Colonic mucosa (tissue), 4 donors: ENCODE measurements around the gene GFOD2. TPM values are rescaled to one million over a fixed set of nuclear protein-coding genes. Genes with fewer than 3 reads are reported as not detected.

Experiments
- DNase-seq: peaks from one replicate; pipeline ENCODE4 v3.0.0-alpha.2; 2020
- H3K27ac ChIP-seq: fragments of 200-600 bp; one replicate; pipeline ENCODE4 v1.8.0; 2021
- H3K27me3 ChIP-seq: fragments of 200-600 bp; one replicate; pipeline ENCODE4 v1.8.0; 2021
- H3K36me3 ChIP-seq: fragments of 200-600 bp; one replicate; pipeline ENCODE4 v1.8.0; 2021
- H3K4me1 ChIP-seq: fragments of 200-600 bp; one replicate; pipeline ENCODE4 v1.8.0; 2021; ENCODE audit warnings: mild to moderate bottlenecking
- H3K4me3 ChIP-seq: fragments of 200-600 bp; one replicate; pipeline ENCODE4 v1.8.0; 2021
- H3K9ac ChIP-seq, 2 donors: one replicate each; pipeline ENCODE4 v1.7.0; 2013; ENCODE audit warnings: control low read depth in 2 of 2, low read depth in 2 of 2, low read length in 2 of 2
- H3K9me3 ChIP-seq: fragments of 200-600 bp; one replicate; pipeline ENCODE4 v1.8.0; 2021
- intact Hi-C: fragments of 100-400 bp; cut with DNase I; formaldehyde crosslinking; loops from one replicate; pipeline ENCODE4 v1.14.1; 2022
- total RNA-seq, 2 donors: library from RNA; stranded (reverse); fragmentation: NEBNext Ultra II Directional in 1 of 2; extraction: Animal tissue kit (Norgen Biotek cat#: 25700) in 1 of 2; gene quantifications; one replicate each; pipeline ENCODE4 v1.2.1, GENCODE V29; 2021
- TF ChIP-seq, protein P1 (sequence below): fragments of 200-600 bp; IDR thresholded peaks from one replicate; pipeline ENCODE4 v1.8.0; 2022; ENCODE audit warnings: antibody characterized with exemption, mild to moderate bottlenecking
- donor health status: healthy.
- donor health status: DM: no; HTN: no; CAD: no.
- donor health status: DM: no; HTN: no; CAD: no.

Gene GFOD2
- total RNA-seq, 2 donors from 2014 or later: 22.1 to 33.8 TPM

GRCh38 chr16:67719778-67720144 lies 645 bp upstream of the GFOD2 start:
- Histone ChIP-seq H3K27ac (peak overlapping the region; percentile 66), H3K4me1 (peaks cover 14% of the 10 kb centered on the region), H3K9ac (peak overlapping the region; percentile 81 to 87), H3K9me3 (no peaks in the 10 kb centered on the region), H3K36me3 (no peaks in the 10 kb centered on the region), H3K27me3 (no peaks in the 10 kb centered on the region), H3K4me3 (peak overlapping the region; percentile 94)
- peak; percentile 52 for DNase-seq
- TF ChIP-seq, protein P1, sequence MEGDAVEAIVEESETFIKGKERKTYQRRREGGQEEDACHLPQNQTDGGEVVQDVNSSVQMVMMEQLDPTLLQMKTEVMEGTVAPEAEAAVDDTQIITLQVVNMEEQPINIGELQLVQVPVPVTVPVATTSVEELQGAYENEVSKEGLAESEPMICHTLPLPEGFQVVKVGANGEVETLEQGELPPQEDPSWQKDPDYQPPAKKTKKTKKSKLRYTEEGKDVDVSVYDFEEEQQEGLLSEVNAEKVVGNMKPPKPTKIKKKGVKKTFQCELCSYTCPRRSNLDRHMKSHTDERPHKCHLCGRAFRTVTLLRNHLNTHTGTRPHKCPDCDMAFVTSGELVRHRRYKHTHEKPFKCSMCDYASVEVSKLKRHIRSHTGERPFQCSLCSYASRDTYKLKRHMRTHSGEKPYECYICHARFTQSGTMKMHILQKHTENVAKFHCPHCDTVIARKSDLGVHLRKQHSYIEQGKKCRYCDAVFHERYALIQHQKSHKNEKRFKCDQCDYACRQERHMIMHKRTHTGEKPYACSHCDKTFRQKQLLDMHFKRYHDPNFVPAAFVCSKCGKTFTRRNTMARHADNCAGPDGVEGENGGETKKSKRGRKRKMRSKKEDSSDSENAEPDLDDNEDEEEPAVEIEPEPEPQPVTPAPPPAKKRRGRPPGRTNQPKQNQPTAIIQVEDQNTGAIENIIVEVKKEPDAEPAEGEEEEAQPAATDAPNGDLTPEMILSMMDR: no peak
- intact Hi-C loops: loop anchor here (5.0 kb wide), 1 partner anchor 42 kb away; no protein-coding TSS in a partner anchor

DNA sequence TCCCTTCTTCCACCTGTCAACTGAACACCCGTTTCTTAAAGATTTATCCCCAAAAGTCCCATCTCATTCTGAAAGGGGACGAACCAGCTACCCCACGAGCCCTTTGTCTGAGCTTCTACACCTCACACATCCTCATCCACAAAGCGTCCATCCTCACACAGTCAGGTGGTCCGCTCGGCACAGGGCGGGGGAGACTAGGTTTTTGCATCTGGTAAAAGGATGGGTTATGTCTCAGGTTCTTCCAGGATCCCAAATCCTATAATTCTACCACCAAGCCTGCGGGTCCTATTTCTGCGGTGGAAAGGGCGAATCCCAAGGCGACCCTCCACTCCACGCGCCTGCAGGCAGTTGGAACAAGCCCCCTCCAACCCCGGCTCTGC lies 458 bp downstream of the GFOD2 start:
- Histone ChIP-seq H3K27me3 (no peaks in the 10 kb centered on the region), H3K4me3 (peak overlapping the region; percentile 94), H3K36me3 (no peaks in the 10 kb centered on the region), H3K4me1 (peaks cover 14% of the 10 kb centered on the region), H3K27ac (peak overlapping the region; percentile 66), H3K9me3 (no peaks in the 10 kb centered on the region), H3K9ac (peak overlapping the region; percentile 75 to 87)
- peak; percentile 23 for DNase-seq
- intact Hi-C loops: loop anchor here (5.0 kb wide), 1 partner anchor 41 kb away; no protein-coding TSS in a partner anchor
- TF ChIP-seq, protein P1: no peak

DNA sequence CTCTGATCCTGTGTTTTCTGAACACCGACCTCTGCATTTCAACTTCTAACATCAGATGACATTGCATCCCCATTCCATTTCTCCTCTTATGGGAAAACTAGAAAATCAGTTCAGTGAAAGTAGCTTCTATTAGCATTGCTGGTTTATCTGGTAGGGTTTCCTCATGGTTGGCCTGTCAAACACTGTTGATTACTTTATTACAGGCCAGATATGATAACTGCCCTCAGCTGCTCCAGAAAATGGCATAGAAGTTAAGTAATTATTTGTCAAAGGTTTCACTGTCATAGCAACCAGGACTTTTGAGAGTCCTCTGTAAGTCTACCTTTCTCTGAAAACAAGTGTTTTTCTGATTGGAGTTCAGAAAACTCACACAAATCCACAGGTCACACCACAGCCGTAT lies 3.0 kb downstream of the GFOD2 start:
- no peak for DNase-seq

DNA sequence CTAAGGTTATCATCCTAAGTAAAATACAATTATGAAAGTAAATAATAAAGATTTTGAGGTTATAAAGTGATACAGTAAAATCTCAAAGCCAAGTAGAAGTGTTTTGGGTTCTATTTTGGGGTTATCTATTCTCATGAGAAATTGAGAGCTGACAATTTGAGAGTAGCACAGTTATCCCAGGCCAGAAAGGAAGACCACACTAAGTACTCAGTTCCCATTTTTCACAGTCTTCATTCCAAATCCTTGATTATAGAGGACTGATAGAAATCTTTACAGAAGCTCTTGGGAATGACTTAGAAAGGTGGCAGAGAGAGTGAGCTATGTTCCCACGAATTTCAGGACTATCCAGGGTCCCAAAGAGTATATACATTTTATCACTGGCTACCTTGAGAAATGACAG lies 4.6 kb downstream of the GFOD2 start:
- H3K4me3 ChIP-seq: no peak overlapping the region
- H3K4me1 ChIP-seq: peaks cover 14% of the 10 kb centered on the region
- DNase-seq: no peak
- intact Hi-C loops: no loop called here
- TF ChIP-seq, protein P1: no peak
- H3K27ac ChIP-seq: no peak overlapping the region
- H3K9me3 ChIP-seq: no peaks in the 10 kb centered on the region
- H3K27me3 ChIP-seq: no peaks in the 10 kb centered on the region
- H3K36me3 ChIP-seq: no peaks in the 10 kb centered on the region
- H3K9ac ChIP-seq: no peak overlapping the region

More for the DNA sequence above, 3.0 kb downstream of the GFOD2 start:
- Histone ChIP-seq H3K27me3 (no peaks in the 10 kb centered on the region), H3K9me3 (no peaks in the 10 kb centered on the region), H3K27ac (peak overlapping the region; percentile 37), H3K36me3 (no peaks in the 10 kb centered on the region), H3K9ac (no peak overlapping the region), H3K4me1 (peaks cover 14% of the 10 kb centered on the region), H3K4me3 (no peak overlapping the region)
- intact Hi-C loops: loop anchor here (5.0 kb wide), 1 partner anchor 39 kb away; no protein-coding TSS in a partner anchor
- TF ChIP-seq, protein P1: no peak

- TF ChIP-seq, protein P1: no peak
- DNase-seq: no peak
- Histone ChIP-seq H3K9ac (peak overlapping the region in 1 of 2 donors; percentile 7), H3K4me1 (peaks cover 14% of the 10 kb centered on the region), H3K27ac (no peak overlapping the region), H3K4me3 (no peak overlapping the region), H3K9me3 (no peaks in the 10 kb centered on the region), H3K27me3 (no peaks in the 10 kb centered on the region), H3K36me3 (no peaks in the 10 kb centered on the region)
- intact Hi-C loops: no loop called here
These were observed 5.4 kb downstream of the GFOD2 start for GRCh38 chr16:67713647-67714273.
